DMS114 treated with DMSO at 0.1 percent for 48 hours (cell line): ENCODE measurements around the gene OR1S2.
"Not testable (repeated sequence)": the region's sequence is repeated elsewhere in the genome, so short reads cannot be mapped to it uniquely, and the experiment has no call there.

ENCODE experiments used
- DNase-seq: peaks from one replicate; lab custom pipeline; 2025; ENCODE audit not compliant: unreplicated experiment; lab: John Stamatoyannopoulos, UW

OR1S2 gene

GRCh38 chr11:58204042-58204441 is at the start of gene OR1S2:
TSS of gene OR1S2 (minus strand) at chr11:58204142. CDS start at chr11:58204142, 0 bp downstream.
- DNase-seq = no peak

GRCh38 chr11:58243954-58244353 is 40.0 kb upstream of the OR1S2 start:
- no peak for DNase-seq

GRCh38 chr11:58227956-58228615 is 24.1 kb upstream of the OR1S2 start:
- DNase-seq = no peak

GRCh38 chr11:58222721-58223120 is 18.8 kb upstream of the OR1S2 start:
- DNase-seq = no peak

- DNase-seq = no peak
Observed at GRCh38 chr11:58216476-58216875, 12.5 kb upstream of the OR1S2 start.

- not testable (repeated sequence) for DNase-seq
Observed at GRCh38 chr11:58212420-58212819, 8.5 kb upstream of the OR1S2 start, which contains the start of gene OR1S1. TSS of gene OR1S1 (plus strand) at chr11:58212720.

- DNase-seq = no peak
Observed at GRCh38 chr11:58199271-58199670, 4.7 kb downstream of the OR1S2 start.

- DNase-seq = no peak
Observed at GRCh38 chr11:58195939-58196338, 8.0 kb downstream of the OR1S2 start.

- DNase-seq = no peak
Observed at GRCh38 chr11:58193391-58193790, 10.6 kb downstream of the OR1S2 start.

- DNase-seq = no peak
Observed at GRCh38 chr11:58192229-58192628, 11.7 kb downstream of the OR1S2 start.

- no peak for DNase-seq
Observed at GRCh38 chr11:58188770-58189169, 15.2 kb downstream of the OR1S2 start, which contains the start of gene OR9Q2. TSS of gene OR9Q2 (plus strand) at chr11:58189070. CDS start at chr11:58190491, 1,421 bp downstream.

GRCh38 chr11:58186938-58187337 is 17.0 kb downstream of the OR1S2 start:
- no peak for DNase-seq

GRCh38 chr11:58179648-58180047 is 24.3 kb downstream of the OR1S2 start:
- DNase-seq = no peak

- DNase-seq = no peak
Observed at GRCh38 chr11:58178444-58178843, 25.5 kb downstream of the OR1S2 start.

- DNase-seq = no peak
Observed at GRCh38 chr11:58177409-58178054, 26.4 kb downstream of the OR1S2 start.

GRCh38 chr11:58165504-58166106 is 38.3 kb downstream of the OR1S2 start:
- DNase-seq = no peak

GRCh38 chr11:58164990-58165389 is 39.0 kb downstream of the OR1S2 start:
- no peak for DNase-seq

GRCh38 chr11:58164389-58164788 is 39.6 kb downstream of the OR1S2 start:
- DNase-seq = no peak
